ENCODE results near the gene PCP4L1. TPM values are rescaled to one million over a fixed set of nuclear protein-coding genes. Genes with fewer than 3 reads are reported as not detected.

The PCP4L1 gene
- total RNA-seq, 1 donor from 2014 or later = not detected

GRCh38 chr1:161311595-161312181 lies 53.1 kb downstream of the PCP4L1 start:
- intact Hi-C loops (cut with micrococcal nuclease) = no loop called here

GRCh38 chr1:161313554-161314200 lies 55.1 kb downstream of the PCP4L1 start:
- intact Hi-C loops (cut with micrococcal nuclease) = loop anchor here (1.0 to 2.0 kb wide), 4 partner anchors 7 to 111 kb away; partner anchors contain the start of gene NDUFS2

- intact Hi-C loops (cut with micrococcal nuclease) = loop anchor here (1.0 to 2.0 kb wide), 4 partner anchors 8 to 112 kb away; partner anchors contain the start of gene NDUFS2
Measured at GRCh38 chr1:161314201-161314981, 55.8 kb downstream of the PCP4L1 start, which contains the start of gene SDHC. Gene SDHC, plus strand, starts transcription at chr1:161314381. Its CDS starts 25 bp downstream, at chr1:161314406.

GRCh38 chr1:161315841-161316674 lies 57.5 kb downstream of the PCP4L1 start:
- intact Hi-C loops (cut with micrococcal nuclease) = loop anchor here (2.0 kb wide), 2 partner anchors 75 to 113 kb away; partner anchors contain the start of gene NDUFS2

- intact Hi-C loops (cut with micrococcal nuclease) = no loop called here
Measured at GRCh38 chr1:161324020-161324419, 65.5 kb downstream of the PCP4L1 start.

GRCh38 chr1:161330346-161330745 lies 71.8 kb downstream of the PCP4L1 start:
- intact Hi-C loops (cut with micrococcal nuclease) = no loop called here

- intact Hi-C loops (cut with micrococcal nuclease) = no loop called here
Measured at GRCh38 chr1:161333166-161333565, 74.6 kb downstream of the PCP4L1 start.

Other genes starting within 250 kb of the PCP4L1 start
- gene F11R, start 237.6 kb upstream of the PCP4L1 start, total RNA-seq = 11.1 and 16.8 TPM in 2 replicates
- 44.5 and 52.1 TPM in 2 replicates for gene TSTD1, start 219.8 kb upstream of the PCP4L1 start, total RNA-seq
- gene USF1, start 212.8 kb upstream of the PCP4L1 start, total RNA-seq = 75.8 and 78.5 TPM in 2 replicates
- gene ARHGAP30, start 188.9 kb upstream of the PCP4L1 start, total RNA-seq = 266 and 271 TPM in 2 replicates
- 0.05 and 0.18 TPM in 2 replicates for gene NECTIN4, start 169.2 kb upstream of the PCP4L1 start, total RNA-seq
- gene KLHDC9, start 160.4 kb upstream of the PCP4L1 start, total RNA-seq = 0.20 TPM in 1 of 2 replicates, not detected in the other
- gene PFDN2, start 140.7 kb upstream of the PCP4L1 start, total RNA-seq = 65.1 and 73.9 TPM in 2 replicates
- gene NIT1, start 140.6 kb upstream of the PCP4L1 start, total RNA-seq = 34.8 and 35.8 TPM in 2 replicates
- 33.8 and 35.2 TPM in 2 replicates for gene DEDD, start 126.1 kb upstream of the PCP4L1 start, total RNA-seq
- 111 and 116 TPM in 2 replicates for gene UFC1, start 104.8 kb upstream of the PCP4L1 start, total RNA-seq
- gene USP21, start 99.2 kb upstream of the PCP4L1 start, total RNA-seq = 30.9 and 35.3 TPM in 2 replicates
- gene PPOX, start 92.3 kb upstream of the PCP4L1 start, total RNA-seq = 29.6 and 36.3 TPM in 2 replicates
- gene B4GALT3, start 81.2 kb upstream of the PCP4L1 start, total RNA-seq = 49.4 and 52.1 TPM in 2 replicates
- gene ADAMTS4, start 59.7 kb upstream of the PCP4L1 start, total RNA-seq = 0.30 and 1.0 TPM in 2 replicates
- gene NDUFS2, start 56.4 kb upstream of the PCP4L1 start, total RNA-seq = 81.5 and 83.0 TPM in 2 replicates
- 2.5 and 3.1 TPM in 2 replicates for gene FCER1G, start 43.5 kb upstream of the PCP4L1 start, total RNA-seq
- not detected in 2 replicates for gene APOA2, start 35.1 kb upstream of the PCP4L1 start, total RNA-seq
- gene TOMM40L, start 32.7 kb upstream of the PCP4L1 start, total RNA-seq = 23.3 and 24.0 TPM in 2 replicates
- not detected in 2 replicates for gene NR1I3, start 20.5 kb upstream of the PCP4L1 start, total RNA-seq
- 2.7 and 3.0 TPM in 2 replicates for gene MPZ, start 51.2 kb downstream of the PCP4L1 start, total RNA-seq
- 167 and 174 TPM in 2 replicates for gene SDHC, start 55.6 kb downstream of the PCP4L1 start, total RNA-seq
- not detected in 2 replicates for gene CFAP126, start 109.1 kb downstream of the PCP4L1 start, total RNA-seq
- 0.09 and 0.36 TPM in 2 replicates for gene FCGR2A, start 246.7 kb downstream of the PCP4L1 start, total RNA-seq